ENCODE measurements around the gene FAM78B. TPM values are rescaled to one million over a fixed set of nuclear protein-coding genes. Genes with fewer than 3 reads are reported as not detected.

Gene FAM78B
- total and polyA plus RNA-seq, 2 of the 8 experiments (the other 6 are each of a cell fraction or from before 2014, with no cell fraction given) = 2.3 to 3.6 TPM

DNA sequence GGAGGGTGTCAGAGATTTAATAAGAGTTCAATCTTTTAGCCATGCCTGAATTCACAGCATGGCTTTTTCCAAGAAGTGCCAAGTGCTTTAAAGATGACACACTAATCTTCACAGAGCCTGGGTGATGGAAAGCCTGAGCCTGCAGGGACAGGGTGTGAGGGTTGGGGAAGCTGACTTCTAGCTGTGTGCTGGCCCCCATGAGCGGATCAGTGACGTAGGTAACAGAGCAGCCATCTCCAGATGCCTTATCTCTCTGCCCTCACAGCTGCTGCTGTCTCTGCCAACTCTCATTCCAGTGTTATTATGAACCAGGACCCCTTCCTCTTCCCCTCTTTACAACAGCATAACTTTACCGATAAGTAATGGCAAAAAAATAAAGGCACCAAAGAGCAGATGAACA lies 30.6 kb downstream of the FAM78B start (continued):
- TF ChIP-seq NANOG (IDR thresholded peaks at IDR 0.05; ENCODE audit: insufficient read depth, low read depth, low read length, poor library complexity, severe bottlenecking) (no peak), EZH2 (IDR thresholded peaks at IDR 0.05; ENCODE audit: low read depth, low read length, severe bottlenecking) (no peak), TCF12 (IDR thresholded peaks at IDR 0.05; ENCODE audit: low read depth, low read length) (no peak), HDAC2 (IDR thresholded peaks at IDR 0.05; ENCODE audit: borderline replicate concordance in 1 of 2, low read depth in 2 of 2, low read length in 2 of 2) (no peak), ASH2L (IDR thresholded peaks at IDR 0.05; ENCODE audit: low read length) (no peak)
- TF ChIP-seq, protein P1, sequence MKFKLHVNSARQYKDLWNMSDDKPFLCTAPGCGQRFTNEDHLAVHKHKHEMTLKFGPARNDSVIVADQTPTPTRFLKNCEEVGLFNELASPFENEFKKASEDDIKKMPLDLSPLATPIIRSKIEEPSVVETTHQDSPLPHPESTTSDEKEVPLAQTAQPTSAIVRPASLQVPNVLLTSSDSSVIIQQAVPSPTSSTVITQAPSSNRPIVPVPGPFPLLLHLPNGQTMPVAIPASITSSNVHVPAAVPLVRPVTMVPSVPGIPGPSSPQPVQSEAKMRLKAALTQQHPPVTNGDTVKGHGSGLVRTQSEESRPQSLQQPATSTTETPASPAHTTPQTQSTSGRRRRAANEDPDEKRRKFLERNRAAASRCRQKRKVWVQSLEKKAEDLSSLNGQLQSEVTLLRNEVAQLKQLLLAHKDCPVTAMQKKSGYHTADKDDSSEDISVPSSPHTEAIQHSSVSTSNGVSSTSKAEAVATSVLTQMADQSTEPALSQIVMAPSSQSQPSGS (IDR thresholded peaks at IDR 0.05; ENCODE audit: low read length) = no peak
